ENCODE results near the gene CD24. TPM values are rescaled to one million over a fixed set of nuclear protein-coding genes. Genes with fewer than 3 reads are reported as not detected.

CD24 gene
- total RNA-seq, 1 experiment from 2014 or later, result 1,551 TPM

DNA sequence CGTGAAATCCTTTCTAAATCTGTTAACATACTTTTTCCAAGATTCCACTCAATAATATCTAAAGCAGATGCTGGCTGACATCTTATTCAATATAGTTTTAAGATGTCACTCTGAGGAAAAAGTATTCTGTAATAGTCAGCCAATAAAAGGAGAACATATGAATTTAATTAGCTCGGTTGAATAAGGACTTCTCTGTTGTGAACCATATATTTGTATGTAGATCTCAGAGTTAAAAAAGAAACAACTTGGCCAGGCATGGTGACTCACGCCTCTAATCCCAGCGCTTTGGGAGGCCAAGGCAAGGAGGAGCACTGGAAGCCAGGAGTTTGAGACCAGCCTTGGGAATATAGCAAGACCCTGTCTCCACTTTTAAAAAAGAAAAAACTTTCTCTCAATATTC, 7.4 kb upstream of the CD24 start:
- Histone ChIP-seq H2BK120ac (ENCODE audit: low read depth, low read length, poor library complexity, severe bottlenecking) (no peak overlapping the region), H2BK5ac (ENCODE audit: insufficient read length, low read length) (no peak overlapping the region), H4K8ac (replicated peaks; ENCODE audit: insufficient read length, low read depth, low read length) (no peak overlapping the region), H2BK15ac (ENCODE audit: low read depth, low read length) (no peak overlapping the region), H3K23me2 (ENCODE audit: insufficient read length, low read depth, low read length, poor library complexity, severe bottlenecking) (no peaks in the 10 kb centered on the region), H3K27me3 (ENCODE audit: insufficient read depth, low read length) (no peaks in the 10 kb centered on the region), H4K5ac (ENCODE audit: insufficient read length, low read depth, low read length) (no peak overlapping the region), H2BK12ac (ENCODE audit: insufficient read length, low read depth, low read length) (no peak overlapping the region), H3K4me1 (ENCODE audit: insufficient read depth, low read length) (no peaks in the 10 kb centered on the region; the same call in 1 of the 2 replicates), H3K27ac (ENCODE audit: insufficient read length, low read depth, low read length) (no peak overlapping the region), H3K79me2 (ENCODE audit: insufficient read depth, low read length) (no peaks in the 10 kb centered on the region), H3K14ac (ENCODE audit: insufficient read depth, low read length) (no peak overlapping the region), H4K91ac (ENCODE audit: insufficient read length, low read depth, low read length) (no peak overlapping the region), H2AK5ac (ENCODE audit: insufficient read length, low read length) (no peak overlapping the region), H2BK20ac (ENCODE audit: low read depth, low read length, poor library complexity, severe bottlenecking) (no peak overlapping the region), H3K56ac (ENCODE audit: insufficient read length, low read depth, low read length) (no peak overlapping the region), H3K79me1 (ENCODE audit: insufficient read depth, low read depth, low read length, poor library complexity, severe bottlenecking) (no peaks in the 10 kb centered on the region), H3T11ph (ENCODE audit: low read length) (no peak overlapping the region), H3K9ac (ENCODE audit: extremely low read depth, insufficient read length, low read length) (no peak overlapping the region), H3K4me2 (ENCODE audit: insufficient read depth, insufficient read length, low read length) (no peak overlapping the region), H3K23ac (ENCODE audit: insufficient read length, low read depth, low read length) (no peak overlapping the region), H2AFZ (ENCODE audit: low read length) (no peak overlapping the region), H3K9me3 (ENCODE audit: control insufficient read depth, low read depth, low read length) (no peaks in the 10 kb centered on the region), H3K4ac (ENCODE audit: low read depth, low read length) (no peak overlapping the region), H4K20me1 (ENCODE audit: control insufficient read depth, insufficient read depth, insufficient read length) (no peaks in the 10 kb centered on the region), H3K18ac (ENCODE audit: insufficient read length, low read depth, low read length) (no peak overlapping the region)
- H3K9me3 Mint-ChIP-seq, result no peaks in the 10 kb centered on the region
- DNase-seq, result no peak
- no CpG with 5 or more reads among the region's 4 CpGs for WGBS (ENCODE audit: extremely low coverage, insufficient read length, low lambda C conversion rate)
- H3K4me1 Mint-ChIP-seq, result peaks cover 19 to 21% of the 10 kb centered on the region in 2 experiments
- H3K27ac Mint-ChIP-seq, result no peak overlapping the region; a peak in 1 of 7 replicates
- no peaks in the 10 kb centered on the region for H3K27me3 Mint-ChIP-seq (ENCODE audit: low read depth)
- H3K36me3 Mint-ChIP-seq (ENCODE audit: insufficient read depth in 1 of 3, low read depth in 3 of 3), result no peaks in the 10 kb centered on the region
- H3K4me3 Mint-ChIP-seq, result no peak overlapping the region
- TF ChIP-seq, protein P1, sequence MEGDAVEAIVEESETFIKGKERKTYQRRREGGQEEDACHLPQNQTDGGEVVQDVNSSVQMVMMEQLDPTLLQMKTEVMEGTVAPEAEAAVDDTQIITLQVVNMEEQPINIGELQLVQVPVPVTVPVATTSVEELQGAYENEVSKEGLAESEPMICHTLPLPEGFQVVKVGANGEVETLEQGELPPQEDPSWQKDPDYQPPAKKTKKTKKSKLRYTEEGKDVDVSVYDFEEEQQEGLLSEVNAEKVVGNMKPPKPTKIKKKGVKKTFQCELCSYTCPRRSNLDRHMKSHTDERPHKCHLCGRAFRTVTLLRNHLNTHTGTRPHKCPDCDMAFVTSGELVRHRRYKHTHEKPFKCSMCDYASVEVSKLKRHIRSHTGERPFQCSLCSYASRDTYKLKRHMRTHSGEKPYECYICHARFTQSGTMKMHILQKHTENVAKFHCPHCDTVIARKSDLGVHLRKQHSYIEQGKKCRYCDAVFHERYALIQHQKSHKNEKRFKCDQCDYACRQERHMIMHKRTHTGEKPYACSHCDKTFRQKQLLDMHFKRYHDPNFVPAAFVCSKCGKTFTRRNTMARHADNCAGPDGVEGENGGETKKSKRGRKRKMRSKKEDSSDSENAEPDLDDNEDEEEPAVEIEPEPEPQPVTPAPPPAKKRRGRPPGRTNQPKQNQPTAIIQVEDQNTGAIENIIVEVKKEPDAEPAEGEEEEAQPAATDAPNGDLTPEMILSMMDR (conservative IDR thresholded peaks at IDR 0.05), result no peak

Measured in H9 (cell line).